GM04504 (cell line): ENCODE measurements around the gene PPRC1.
"Not testable (repeated sequence)": the region's sequence is repeated elsewhere in the genome, so short reads cannot be mapped to it uniquely, and the experiment has no call there.

Experiments used
- DNase-seq: peaks from one replicate; pipeline ENCODE4 v3.0.0-alpha.2; 2012; ENCODE audit warnings: low read depth

Gene PPRC1

GRCh38 chr10:102150970-102151773 lies 18.3 kb downstream of the PPRC1 start:
- peak; percentile 11 for DNase-seq

- DNase-seq = peak; percentile 97
Observed at GRCh38 chr10:102151774-102152544, 19.1 kb downstream of the PPRC1 start, which contains the start of gene NOLC1. TSS of gene NOLC1 (plus strand) at chr10:102152389. CDS start at chr10:102152411, 22 bp downstream.

- DNase-seq = no peak
Observed at GRCh38 chr10:102152545-102152890, 19.7 kb downstream of the PPRC1 start.

- DNase-seq = no peak
Observed at GRCh38 chr10:102153093-102153620, 20.3 kb downstream of the PPRC1 start.

- no peak for DNase-seq
Observed at GRCh38 chr10:102154466-102155116, 21.8 kb downstream of the PPRC1 start.

- no peak for DNase-seq
Observed at GRCh38 chr10:102157224-102157623, 24.4 kb downstream of the PPRC1 start.

GRCh38 chr10:102159051-102159597 lies 26.3 kb downstream of the PPRC1 start:
- no peak for DNase-seq

GRCh38 chr10:102159831-102160230 lies 27.0 kb downstream of the PPRC1 start:
- DNase-seq = no peak

- DNase-seq = no peak
Observed at GRCh38 chr10:102163342-102163989, 30.6 kb downstream of the PPRC1 start.

- DNase-seq = peak; percentile 35
Observed at GRCh38 chr10:102167861-102168260, 35.0 kb downstream of the PPRC1 start.

- no peak for DNase-seq
Observed at GRCh38 chr10:102170602-102171001, 37.8 kb downstream of the PPRC1 start.

- DNase-seq = no peak
Observed at GRCh38 chr10:102172288-102172687, 39.4 kb downstream of the PPRC1 start.

GRCh38 chr10:102175415-102175814 lies 42.6 kb downstream of the PPRC1 start:
- DNase-seq = peak; percentile 25

- DNase-seq = no peak
Observed at GRCh38 chr10:102184606-102185005, 51.8 kb downstream of the PPRC1 start.

GRCh38 chr10:102185272-102185671 lies 52.4 kb downstream of the PPRC1 start:
- no peak for DNase-seq

GRCh38 chr10:102185811-102186527 lies 53.1 kb downstream of the PPRC1 start:
- no peak for DNase-seq

GRCh38 chr10:102188298-102188940 lies 55.6 kb downstream of the PPRC1 start:
- DNase-seq = no peak

GRCh38 chr10:102188941-102189898 lies 56.4 kb downstream of the PPRC1 start:
- not testable (repeated sequence) for DNase-seq

GRCh38 chr10:102191956-102192355 lies 59.1 kb downstream of the PPRC1 start:
- DNase-seq = no peak
